ENCODE data around the gene RHEBL1.
A peak's percentile ranks its signal among the peaks of the same experiment; 100 is the strongest.

RHEBL1 gene

GRCh38 chr12:49086116-49086515 is 16.3 kb upstream of the RHEBL1 start:
- no peaks in the 10 kb centered on the region for H3K9me3 ChIP-seq (ENCODE audit: control insufficient read depth, insufficient read depth, low read depth, low read length)
- no peak overlapping the region for H3K27ac ChIP-seq (ENCODE audit: extremely low read depth, low read depth, low read length)
- ChIA-PET POLR2A (interaction anchor here (1.5 kb wide), 1 partner anchor 45 kb away, joined by 3 read pairs; the partner anchor contains the start of gene TUBA1B), CTCF (interaction anchor here (0.5 to 6.2 kb wide), 10 partner anchors 9 to 152 kb away, joined by 3 to 131 read pairs (median 28); partner anchors contain the start of genes DHH, LMBR1L, RHEBL1 and TUBA1B)
- no peak for TF ChIP-seq AEBP2 (tag by site-specific recombination; IDR thresholded peaks at IDR 0.05; ENCODE audit: borderline replicate concordance)
- TF ChIP-seq ZFHX2 (tag by site-specific recombination; conservative IDR thresholded peaks at IDR 0.05) = peak; percentile 42; the same call in 1 of the 2 replicates
- TF ChIP-seq ZNF558 (tag by site-specific recombination; IDR thresholded peaks at IDR 0.05) = no peak
- H3K4me1 ChIP-seq (ENCODE audit: control insufficient read depth, insufficient read depth, low read length) = no peaks in the 10 kb centered on the region
- no peaks in the 10 kb centered on the region for H3K36me3 ChIP-seq (ENCODE audit: control insufficient read depth in 2 of 2, insufficient read depth in 1 of 2, low read length in 2 of 2)
- no peak overlapping the region for H3K4me3 ChIP-seq (ENCODE audit: low read depth, low read length)

- POLR2A ChIA-PET = interaction anchor here (0.6 to 1.3 kb wide), 4 partner anchors 14 to 104 kb away, joined by 3 to 5 read pairs (median 4); partner anchors contain the start of genes RHEBL1 and TUBA1A
- Histone ChIP-seq H3K4me3 (ENCODE audit: low read depth, low read length) (no peak overlapping the region), H3K27ac (ENCODE audit: extremely low read depth, low read depth, low read length) (no peak overlapping the region), H3K9me3 (ENCODE audit: control insufficient read depth, insufficient read depth, low read depth, low read length) (no peaks in the 10 kb centered on the region), H3K4me1 (ENCODE audit: control insufficient read depth, insufficient read depth, low read length) (no peaks in the 10 kb centered on the region), H3K36me3 (ENCODE audit: control insufficient read depth in 2 of 2, insufficient read depth in 1 of 2, low read length in 2 of 2) (no peaks in the 10 kb centered on the region)
- TF ChIP-seq GFI1B (tag by site-specific recombination; IDR thresholded peaks at IDR 0.05) (no peak), ZNF518A (tag by site-specific recombination; conservative IDR thresholded peaks at IDR 0.05; ENCODE audit: low read depth) (no peak), ZNF16 (tag by site-specific recombination; IDR thresholded peaks at IDR 0.05; ENCODE audit: low read depth) (no peak), ZNF23 (tag by site-specific recombination; IDR thresholded peaks at IDR 0.05; ENCODE audit: borderline replicate concordance) (no peak), ZNF626 (tag by site-specific recombination; IDR thresholded peaks at IDR 0.05) (no peak), ZNF610 (tag by site-specific recombination; IDR thresholded peaks at IDR 0.05; ENCODE audit: borderline replicate concordance) (no peak), ZNF426 (tag by site-specific recombination; IDR thresholded peaks at IDR 0.05) (no peak), ZNF571 (tag by site-specific recombination; IDR thresholded peaks at IDR 0.05) (no peak), ZNF274 (IDR thresholded peaks at IDR 0.05; ENCODE audit: low read length) (no peak), ZNF274 (tag by site-specific recombination; IDR thresholded peaks at IDR 0.05; ENCODE audit: borderline replicate concordance) (no peak), ZNF791 (tag by site-specific recombination; IDR thresholded peaks at IDR 0.05) (no peak)
- TF ChIP-seq, protein P1, sequence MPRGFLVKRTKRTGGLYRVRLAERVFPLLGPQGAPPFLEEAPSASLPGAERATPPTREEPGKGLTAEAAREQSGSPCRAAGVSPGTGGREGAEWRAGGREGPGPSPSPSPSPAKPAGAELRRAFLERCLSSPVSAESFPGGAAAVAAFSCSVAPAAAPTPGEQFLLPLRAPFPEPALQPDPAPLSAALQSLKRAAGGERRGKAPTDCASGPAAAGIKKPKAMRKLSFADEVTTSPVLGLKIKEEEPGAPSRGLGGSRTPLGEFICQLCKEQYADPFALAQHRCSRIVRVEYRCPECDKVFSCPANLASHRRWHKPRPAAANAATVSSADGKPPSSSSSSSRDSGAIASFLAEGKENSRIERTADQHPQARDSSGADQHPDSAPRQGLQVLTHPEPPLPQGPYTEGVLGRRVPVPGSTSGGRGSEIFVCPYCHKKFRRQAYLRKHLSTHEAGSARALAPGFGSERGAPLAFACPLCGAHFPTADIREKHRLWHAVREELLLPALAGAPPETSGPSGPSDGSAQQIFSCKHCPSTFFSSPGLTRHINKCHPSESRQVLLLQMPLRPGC (tag by site-specific recombination; IDR thresholded peaks at IDR 0.05) = no peak
- TF ChIP-seq, protein P2, sequence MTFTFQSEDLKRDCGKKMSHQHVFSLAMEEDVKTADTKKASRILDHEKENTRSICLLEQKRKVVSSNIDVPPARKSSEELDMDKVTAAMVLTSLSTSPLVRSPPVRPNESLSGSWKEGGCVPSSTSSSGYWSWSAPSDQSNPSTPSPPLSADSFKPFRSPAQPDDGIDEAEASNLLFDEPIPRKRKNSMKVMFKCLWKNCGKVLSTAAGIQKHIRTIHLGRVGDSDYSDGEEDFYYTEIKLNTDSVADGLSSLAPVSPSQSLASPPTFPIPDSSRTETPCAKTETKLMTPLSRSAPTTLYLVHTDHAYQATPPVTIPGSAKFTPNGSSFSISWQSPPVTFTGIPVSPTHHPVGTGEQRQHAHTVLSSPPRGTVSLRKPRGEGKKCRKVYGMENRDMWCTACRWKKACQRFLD (tag by site-specific recombination; IDR thresholded peaks at IDR 0.05) = no peak
- CTCF ChIA-PET = interaction anchor here (0.6 to 6.2 kb wide), 9 partner anchors 10 to 934 kb away, joined by 3 to 131 read pairs (median 3); partner anchors contain the start of gene RHEBL1
Observed at GRCh38 chr12:49084438-49084837, 14.7 kb upstream of the RHEBL1 start.
